Measurements from ENCODE around the gene KAT6B.

The KAT6B gene

DNA sequence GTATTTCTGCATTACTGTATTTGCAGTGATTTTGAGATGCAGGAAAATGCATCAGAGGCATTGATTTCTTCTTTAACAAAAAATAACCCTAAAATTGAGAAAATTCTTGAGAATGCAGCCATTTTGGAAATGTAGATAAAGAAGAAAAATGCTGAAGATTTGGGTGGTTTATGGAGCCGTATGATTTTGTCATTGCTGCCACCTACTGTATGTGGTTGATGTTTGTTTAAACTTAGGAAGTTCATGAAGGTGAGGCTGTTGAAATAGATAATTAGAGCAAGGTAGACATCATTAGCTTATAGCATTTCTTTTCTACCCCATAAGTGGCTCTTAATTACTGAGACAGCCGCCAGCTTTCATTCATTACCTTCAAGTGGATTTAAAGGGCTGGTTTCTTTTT is 193.0 kb downstream of the KAT6B start:
- DNase-seq, result no peak

GRCh38 chr10:75020168-75020567 is 193.8 kb downstream of the KAT6B start:
- no peak for DNase-seq

- DNase-seq, result no peak
Observed at GRCh38 chr10:75021379-75022249, 195.2 kb downstream of the KAT6B start.

DNA sequence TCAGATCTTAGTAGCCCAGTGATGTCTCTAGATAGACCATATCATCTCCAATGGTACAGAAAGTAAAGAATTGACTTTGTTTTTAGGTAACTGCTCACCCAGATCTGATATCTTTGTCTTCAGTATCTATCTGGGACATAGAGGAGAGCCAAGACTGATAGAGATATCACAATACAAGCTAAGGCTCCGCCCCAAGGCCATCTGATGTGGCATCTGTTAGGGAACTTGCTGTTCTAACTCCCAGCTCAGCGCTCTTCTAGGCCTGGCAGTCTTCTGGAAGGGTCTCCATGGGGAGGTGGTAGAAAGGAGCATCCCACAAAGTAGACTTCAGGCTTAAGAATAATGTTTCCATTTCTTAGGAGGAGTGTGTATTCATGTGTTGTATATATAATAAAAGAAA is 196.7 kb downstream of the KAT6B start:
- no peak for DNase-seq

GRCh38 chr10:75024971-75025523 is 198.6 kb downstream of the KAT6B start:
- no peak for DNase-seq

DNA sequence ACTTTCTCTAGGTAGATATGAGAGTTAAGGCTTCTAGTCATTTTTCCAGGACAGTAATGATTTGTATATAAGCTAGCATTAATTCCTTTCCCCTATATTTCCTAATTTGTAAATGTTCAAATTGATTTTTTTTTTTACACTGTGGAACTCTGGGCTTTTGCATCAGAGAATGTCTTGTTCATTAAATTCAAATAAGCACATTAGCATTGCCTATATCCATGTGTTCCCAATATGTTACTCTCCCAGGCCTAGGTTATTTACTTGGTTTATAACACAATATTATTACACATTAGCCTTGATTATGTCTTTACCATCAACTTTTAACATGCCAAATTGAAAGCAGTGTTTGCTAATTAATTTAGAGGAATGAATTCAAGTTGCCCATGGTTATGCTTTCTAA is 201.6 kb downstream of the KAT6B start:
- DNase-seq, result no peak

DNA sequence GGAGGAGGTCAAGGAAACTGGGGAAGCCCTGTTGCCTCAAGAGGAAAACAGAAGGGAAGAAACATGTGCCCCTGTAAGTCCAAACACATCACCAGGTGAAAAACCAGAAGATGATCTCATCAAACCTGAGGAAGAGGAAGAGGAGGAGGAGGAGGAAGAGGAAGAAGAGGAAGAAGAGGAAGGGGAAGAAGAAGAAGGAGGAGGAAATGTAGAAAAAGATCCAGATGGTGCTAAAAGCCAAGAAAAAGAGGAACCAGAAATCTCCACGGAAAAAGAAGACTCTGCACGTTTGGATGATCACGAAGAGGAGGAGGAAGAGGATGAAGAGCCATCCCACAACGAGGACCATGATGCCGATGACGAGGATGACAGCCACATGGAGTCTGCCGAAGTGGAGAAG is 202.3 kb downstream of the KAT6B start:
- DNase-seq, result no peak

DNA sequence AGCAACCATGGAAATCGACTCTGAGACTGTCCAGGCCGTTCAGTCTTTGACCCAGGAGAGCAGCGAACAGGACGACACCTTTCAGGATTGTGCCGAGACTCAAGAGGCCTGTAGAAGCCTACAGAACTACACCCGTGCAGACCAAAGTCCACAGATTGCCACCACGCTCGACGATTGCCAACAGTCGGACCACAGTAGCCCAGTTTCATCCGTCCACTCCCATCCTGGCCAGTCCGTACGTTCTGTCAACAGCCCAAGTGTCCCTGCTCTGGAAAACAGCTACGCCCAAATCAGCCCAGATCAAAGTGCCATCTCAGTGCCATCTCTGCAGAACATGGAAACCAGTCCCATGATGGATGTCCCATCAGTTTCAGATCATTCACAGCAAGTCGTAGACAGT is 203.0 kb downstream of the KAT6B start:
- DNase-seq, result no peak

GRCh38 chr10:75029857-75030256 is 203.5 kb downstream of the KAT6B start:
- DNase-seq, result no peak

- DNase-seq, result no peak
Observed at GRCh38 chr10:75030371-75030770, 204.0 kb downstream of the KAT6B start.

- no peak for DNase-seq
Observed at GRCh38 chr10:75032119-75032518, 205.7 kb downstream of the KAT6B start.

GRCh38 chr10:75032813-75033212 is 206.4 kb downstream of the KAT6B start:
- DNase-seq, result no peak

DNA sequence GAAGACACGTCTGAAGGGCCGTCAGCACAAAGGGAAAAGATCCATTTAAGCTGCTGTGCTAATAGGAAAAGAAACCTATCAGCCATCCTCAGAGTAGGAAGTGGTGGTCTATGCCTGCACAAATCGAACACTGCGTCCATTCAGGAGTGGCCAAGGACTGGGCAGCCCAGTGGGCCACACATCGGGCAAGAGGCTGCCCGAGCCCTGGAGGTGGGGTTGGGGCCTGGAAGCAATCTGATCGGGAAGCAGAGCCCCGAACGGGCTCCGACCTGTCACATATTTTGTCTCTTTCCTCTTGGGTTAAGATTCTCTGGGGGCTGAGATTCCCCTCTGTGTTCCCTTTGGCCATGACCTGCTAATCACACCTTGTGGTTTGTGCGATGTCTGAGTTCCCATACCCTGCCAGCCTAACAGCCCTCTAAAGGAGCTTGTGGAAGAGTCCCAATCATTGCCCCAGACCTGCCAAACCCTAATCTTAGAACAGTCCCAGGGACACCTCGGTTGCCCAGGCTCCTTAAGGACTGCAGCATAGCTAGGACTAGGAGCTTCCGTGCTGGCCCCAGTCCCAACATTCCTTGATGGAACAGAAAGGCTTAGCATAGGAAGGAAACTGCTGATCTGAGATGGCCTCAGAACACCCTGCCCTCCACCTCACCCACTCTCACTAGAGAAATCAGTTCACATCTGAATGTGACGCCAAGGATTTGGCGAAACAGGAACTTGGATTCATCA is 207.2 kb downstream of the KAT6B start:
- no peak for DNase-seq

DNA sequence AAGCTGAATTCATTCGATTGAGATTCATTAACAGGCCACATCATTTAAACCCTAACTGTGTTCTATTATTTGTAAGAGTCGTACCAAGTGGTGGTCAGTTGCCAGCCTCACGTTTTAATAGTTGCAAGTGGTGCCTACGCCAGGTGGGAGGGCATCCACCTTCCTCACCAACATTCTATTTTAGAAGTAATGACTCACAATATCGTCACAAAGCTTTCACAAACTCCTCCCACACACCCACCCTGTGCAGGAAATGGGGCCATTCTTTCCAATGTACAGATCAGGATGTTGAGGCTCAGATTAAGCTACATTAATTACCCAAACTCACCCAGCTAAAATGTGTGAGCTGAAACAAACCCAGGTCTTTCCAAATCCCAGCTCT is 207.7 kb downstream of the KAT6B start:
- DNase-seq, result no peak

DNA sequence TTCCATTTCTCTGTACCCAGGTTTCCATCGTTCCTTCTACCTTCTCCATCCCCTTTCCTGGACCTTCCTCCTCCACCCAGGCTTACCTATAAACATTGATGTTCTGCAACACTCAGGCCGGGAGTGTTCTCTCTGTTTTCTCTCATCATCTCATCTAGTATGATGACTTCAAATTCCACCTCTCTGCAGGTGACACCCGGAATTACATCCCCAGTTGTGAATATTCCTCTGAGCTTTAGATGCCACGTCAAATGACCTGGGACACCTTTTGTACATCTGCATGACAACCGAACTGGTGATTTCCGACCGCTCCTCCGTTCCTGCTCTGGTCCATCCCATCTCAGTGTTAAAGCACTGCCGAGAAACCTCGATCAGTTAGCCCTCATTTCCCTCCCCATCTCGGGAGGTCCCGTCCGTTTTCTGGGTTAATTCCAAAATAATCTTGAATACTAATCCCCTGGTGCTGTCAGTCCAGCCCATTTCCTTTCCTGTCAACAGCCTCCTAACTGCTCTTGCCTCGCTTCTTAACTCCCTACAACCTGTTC is 208.4 kb downstream of the KAT6B start:
- DNase-seq, result no peak

GRCh38 chr10:75035975-75036708 is 209.7 kb downstream of the KAT6B start:
- no peak for DNase-seq

GRCh38 chr10:75037171-75038153 is 211.1 kb downstream of the KAT6B start:
- DNase-seq, result no peak

DNA sequence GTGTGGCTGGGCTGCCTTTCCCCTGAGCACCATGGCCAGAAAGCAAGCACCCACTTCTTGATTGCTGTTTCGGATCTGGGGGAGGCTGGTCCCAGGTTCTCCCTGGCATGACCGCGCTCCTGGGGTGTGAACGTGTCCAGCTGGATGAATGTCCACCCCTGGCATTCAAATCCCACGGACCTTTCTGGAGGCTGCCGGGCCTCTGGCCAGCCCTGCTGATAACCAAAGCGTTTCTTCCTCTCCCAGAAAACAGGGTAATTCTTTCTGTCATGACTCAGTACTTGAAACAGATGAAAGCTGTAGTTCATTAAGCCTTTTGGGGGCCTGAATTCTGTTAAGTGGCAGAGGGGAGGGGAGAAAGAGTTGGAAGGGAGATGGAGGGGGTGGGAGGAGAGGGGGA is 211.9 kb downstream of the KAT6B start:
- DNase-seq, result no peak

DNA sequence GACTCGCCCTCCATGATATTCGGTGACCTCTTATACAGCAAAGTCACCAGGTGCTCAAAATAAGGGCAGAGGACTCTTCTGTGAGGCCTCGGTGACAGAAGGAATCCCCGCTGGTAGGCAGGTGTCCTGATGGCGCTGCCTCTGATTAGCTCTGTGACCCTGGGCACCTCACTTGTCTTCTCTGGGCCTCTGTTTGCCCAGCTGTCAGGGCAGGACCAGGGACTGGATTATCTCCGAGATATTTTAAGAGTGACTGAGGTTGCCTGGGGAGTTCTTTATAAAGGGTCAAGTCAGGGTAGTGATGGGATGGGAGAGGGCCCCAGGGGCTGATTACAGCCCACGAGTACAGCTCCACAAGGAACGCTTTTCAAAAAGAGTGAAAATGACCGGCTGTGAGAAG is 214.2 kb downstream of the KAT6B start:
- no peak for DNase-seq

GRCh38 chr10:75042292-75042974 is 216.0 kb downstream of the KAT6B start:
- no peak for DNase-seq

All from GOT3 (cell line).